GDM1 (cell line): ENCODE data around the gene NSD2.
"Not testable (repeated sequence)": the region's sequence is repeated elsewhere in the genome, so short reads cannot be mapped to it uniquely, and the experiment has no call there.

ENCODE experiments used
- DNase-seq: peaks from one replicate; lab custom pipeline; 2025; lab: John Stamatoyannopoulos, UW

The NSD2 gene

DNA sequence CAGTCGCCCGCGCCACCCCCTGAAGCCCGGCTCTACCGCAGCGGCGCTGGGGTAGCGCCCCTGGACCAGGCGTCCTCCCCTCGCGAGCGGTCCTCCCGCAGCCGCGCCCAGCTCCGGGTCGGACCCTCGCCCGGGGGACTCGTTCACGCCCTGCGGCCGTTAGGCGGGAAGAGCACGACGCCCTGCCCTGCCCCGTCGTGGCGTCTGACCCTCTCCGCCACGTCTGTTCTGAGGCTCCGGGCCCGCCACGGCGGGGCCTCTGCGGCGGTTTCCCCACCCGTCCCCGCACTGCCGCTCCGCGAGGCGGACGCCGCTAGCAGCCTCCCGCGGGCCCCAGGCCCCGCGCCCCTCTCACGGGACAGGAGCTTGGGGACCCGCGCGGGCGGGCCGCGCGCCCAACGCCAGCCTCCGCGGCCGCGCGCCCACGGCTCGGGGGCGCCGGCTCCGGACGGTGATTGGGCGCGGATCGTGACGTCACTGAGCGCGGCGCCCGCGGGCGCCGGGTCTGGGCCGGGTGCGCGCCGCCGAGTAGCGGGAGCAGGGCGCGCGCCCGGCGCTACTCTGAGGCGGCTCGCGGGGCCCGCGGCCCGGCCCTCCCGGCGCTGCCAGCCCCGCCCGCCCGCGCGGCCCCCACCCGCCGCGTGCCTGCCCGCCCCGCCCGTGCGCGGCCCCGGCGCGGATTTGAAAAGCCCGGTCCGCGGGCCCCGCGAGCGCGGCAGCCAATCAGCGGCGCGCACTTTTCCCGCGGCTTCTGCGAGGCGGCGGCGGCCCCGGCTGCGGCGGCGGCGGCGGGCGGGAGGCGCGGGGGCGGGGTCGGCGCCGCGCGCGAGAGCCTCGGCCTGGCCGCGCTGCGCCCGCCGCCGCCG is at the start of gene NSD2:
Gene NSD2 (plus strand): TSS at position 816 of the 866 bp plus-strand sequence. CDS start 29,262 bp downstream, outside the sequence.
- peak; percentile 83 for DNase-seq

DNA sequence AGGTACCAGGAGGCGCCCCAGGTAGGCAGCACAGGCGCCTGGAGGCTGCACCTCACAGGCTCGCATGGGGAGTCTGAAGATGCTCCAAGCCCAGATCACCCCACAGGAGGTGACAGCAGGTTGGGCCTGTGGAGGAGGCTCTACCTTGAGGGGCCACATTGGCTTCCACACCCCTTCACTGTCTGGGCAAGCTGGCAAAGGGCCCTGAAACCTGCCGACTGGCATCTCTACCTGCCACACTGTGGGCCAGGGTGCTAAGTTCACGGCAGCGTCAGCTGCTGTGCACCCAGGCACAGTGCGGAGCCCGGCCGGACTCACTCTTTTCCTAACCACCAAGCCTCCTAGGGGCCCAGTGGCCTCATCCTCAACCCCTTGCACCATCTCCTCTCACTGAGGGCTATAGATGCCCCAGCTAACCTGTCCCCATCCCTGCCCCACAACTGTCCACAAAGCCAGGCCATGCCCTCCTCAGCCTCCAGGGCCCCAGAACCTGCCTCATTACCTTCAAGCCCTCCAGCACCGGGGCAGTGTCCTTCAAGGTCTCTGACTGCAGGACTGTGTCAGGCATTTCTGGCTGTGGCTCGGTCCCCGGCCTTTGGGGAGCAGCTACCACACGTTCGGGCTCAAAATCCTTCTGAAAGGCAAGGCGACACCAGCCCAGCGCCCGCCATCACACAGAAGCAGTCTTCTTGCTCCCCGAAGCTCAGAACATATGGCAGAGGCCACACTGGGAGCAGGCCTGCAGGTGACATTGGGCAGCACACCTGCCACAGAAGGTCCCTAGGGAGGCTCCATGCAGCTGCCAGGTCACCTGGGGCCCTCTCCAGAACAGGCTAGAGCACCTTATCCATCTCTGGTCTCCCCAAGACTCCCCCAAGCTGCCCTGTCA is 49.3 kb upstream of the NSD2 start:
- no peak for DNase-seq

- DNase-seq, result no peak
Observed at GRCh38 chr4:1822568-1823544, 48.3 kb upstream of the NSD2 start.

- no peak for DNase-seq
Observed at GRCh38 chr4:1823545-1823932, 47.7 kb upstream of the NSD2 start.

GRCh38 chr4:1824746-1825145 is 46.4 kb upstream of the NSD2 start:
- no peak for DNase-seq

DNA sequence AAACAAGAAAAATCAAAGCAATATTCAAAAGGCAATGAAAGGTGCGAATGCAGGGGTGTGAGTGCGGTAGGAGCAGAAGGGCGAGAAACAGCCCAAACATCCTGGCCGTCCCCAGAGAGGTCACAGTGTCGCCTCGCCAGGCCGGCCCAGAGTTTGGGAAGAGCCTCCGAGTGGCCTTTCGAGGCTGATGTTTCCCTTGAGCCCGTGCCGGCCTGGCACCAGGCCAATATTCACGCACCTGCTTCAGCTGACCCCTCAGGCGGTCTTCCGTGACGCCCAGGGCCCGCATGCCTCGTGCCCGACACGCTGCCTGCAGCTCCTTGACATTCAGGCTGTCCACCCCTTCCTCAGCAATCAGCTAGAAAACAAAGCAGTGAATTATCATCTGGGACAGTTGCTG is 45.9 kb upstream of the NSD2 start:
- DNase-seq, result no peak

GRCh38 chr4:1826531-1827350 is 44.5 kb upstream of the NSD2 start:
- no peak for DNase-seq

DNA sequence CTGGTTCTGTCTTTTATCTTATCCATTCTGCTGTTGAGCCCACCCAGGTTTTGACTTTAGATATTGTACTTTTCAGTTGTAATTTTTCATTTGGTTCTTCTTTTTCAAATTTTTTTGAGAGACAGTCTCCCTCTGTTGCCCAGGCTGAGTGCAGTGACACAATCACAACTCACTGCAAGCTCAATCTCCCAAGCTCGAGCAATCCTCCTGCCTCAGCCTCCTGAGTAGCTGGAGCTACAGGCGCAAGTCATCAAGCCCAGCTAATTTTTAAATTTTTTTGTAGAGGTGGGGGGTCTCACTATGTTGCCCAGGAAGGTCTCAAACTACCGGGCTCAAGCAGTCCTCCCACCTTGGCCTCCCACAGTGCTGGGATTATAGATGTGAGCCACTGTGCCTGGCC is 41.0 kb upstream of the NSD2 start:
- no peak for DNase-seq

DNA sequence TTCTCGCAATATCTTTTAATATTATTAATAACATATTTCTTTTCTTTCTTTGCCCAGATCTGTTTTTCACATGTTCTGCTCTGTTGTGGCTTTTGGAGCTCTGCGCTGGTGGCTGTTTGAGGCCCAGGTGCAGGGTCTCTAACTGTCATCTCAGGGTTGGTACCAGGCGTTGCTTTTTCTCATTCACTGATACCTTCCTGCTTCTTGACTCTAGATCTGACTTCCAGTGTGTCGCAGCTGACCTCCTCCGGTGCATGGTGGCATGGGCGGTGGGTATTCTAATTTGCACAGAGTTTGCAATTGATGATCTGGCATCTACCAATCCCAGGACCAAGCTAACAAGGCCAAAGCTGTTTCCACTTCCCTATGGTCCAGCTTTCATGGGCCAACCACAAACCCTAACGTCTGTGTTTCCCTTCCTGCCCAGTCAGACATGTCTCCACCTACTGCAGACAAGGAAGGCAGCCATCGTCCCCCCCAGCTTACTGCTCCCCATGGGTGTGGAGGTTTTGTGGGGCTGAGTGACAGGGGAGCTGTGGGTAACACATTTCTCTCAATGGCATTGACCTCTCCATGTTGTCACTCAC is 40.5 kb upstream of the NSD2 start:
- DNase-seq, result peak; percentile 24

DNA sequence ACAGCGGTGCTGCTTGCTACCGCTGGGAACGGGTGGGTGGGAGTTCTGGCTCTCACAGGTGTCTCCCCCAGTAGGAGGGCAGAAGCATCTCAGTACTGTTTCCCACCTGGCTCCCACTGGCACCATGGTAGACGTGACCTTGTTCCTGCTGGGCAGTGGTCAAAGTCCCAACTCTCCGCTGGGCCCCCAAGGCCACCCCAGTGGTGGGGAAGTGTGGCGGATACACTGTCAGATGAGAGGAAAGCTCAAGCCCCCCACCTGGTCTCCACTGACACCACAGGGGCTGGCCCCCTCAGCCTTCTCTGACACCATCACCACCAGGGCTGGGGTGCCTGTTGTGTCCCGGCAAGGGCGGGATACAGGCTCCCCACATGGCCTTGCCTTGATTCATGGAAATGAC is 39.9 kb upstream of the NSD2 start:
- no peak for DNase-seq

DNA sequence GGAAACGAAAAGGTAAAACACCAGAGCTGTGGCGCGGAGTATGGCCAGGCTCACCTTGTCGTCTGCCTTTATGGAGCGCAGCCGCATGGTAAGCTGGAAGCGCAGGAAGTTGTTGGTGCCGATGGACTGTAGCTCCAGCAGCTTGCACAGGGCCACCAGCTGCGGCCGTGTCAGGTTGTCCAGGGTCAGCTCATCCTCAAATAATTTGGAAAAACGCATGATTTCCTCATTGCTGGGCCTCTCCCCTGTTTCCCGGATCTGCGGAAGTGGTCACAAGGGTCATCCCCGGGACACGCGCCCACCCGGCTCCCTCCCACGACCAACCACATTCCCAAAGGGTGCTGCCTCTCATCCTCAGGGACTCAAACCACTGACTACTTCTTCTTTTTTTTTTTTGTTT is 38.5 kb upstream of the NSD2 start:
- no peak for DNase-seq

GRCh38 chr4:1833307-1834046 is 37.7 kb upstream of the NSD2 start:
- no peak for DNase-seq

- no peak for DNase-seq
Observed at GRCh38 chr4:1834047-1834775, 37.0 kb upstream of the NSD2 start.

GRCh38 chr4:1835836-1836235 is 35.4 kb upstream of the NSD2 start:
- DNase-seq, result not testable (repeated sequence)

- DNase-seq, result no peak
Observed at GRCh38 chr4:1836650-1837049, 34.5 kb upstream of the NSD2 start.

DNA sequence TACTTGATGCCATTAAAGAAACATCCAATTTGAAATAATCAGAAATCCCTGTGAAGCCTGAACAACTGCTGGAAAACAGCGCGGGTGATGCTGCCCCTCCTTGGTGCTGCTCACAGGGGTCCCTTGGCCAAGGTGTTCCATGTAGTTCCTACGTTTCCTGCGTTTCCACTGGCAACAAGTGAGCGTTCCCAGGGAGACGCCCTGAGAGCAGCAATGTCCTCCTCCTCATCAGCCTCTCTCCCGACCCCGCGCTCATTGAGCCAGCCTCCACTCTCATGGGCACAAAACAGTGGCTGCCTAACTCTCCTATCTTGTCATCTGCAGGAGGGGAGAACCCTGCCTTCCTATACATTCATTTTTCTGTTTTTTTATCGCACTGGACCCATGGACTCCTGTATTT is 34.1 kb upstream of the NSD2 start:
- DNase-seq, result no peak

- DNase-seq, result no peak
Observed at GRCh38 chr4:1839282-1839681, 31.9 kb upstream of the NSD2 start.

DNA sequence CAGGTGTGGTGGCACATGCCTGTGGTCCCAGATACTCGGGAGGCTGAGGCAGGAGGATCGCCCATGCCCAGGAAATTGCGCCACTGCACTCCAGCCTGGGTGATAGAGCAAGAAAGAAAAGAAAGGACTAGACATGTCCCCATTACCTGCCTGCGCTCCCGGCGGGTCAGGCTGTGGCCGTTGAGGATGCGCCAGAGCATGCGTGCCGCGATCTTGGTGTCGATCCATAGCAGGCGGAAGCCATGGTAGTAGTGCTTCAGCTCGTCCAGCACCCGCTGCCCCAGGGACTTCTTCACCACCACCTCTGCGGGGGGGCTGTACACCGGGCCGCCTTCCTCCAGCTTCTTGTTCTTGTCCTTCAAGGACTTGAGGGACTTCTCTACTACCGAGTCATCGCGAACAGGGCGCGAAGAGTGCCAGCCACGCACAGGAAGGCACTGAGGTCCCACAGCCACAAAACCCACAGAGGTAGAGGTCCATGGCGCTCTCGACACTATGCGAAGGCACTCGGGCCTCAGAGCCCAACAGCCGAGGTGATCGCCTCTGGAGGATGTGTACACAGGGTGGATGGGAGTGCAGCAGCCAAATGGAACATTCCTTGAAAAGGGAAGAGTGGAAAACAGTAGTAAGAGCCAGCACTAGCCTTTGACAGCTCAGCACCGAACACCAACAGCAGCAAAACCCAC is 29.8 kb upstream of the NSD2 start:
- no peak for DNase-seq

GRCh38 chr4:1841887-1842210 is 29.3 kb upstream of the NSD2 start:
- DNase-seq, result no peak
